PC-3 (cell line): ENCODE data around the gene PCARE. TPM values are rescaled to one million over a fixed set of nuclear protein-coding genes. Genes with fewer than 3 reads are reported as not detected.

Experiments
- ATAC-seq: fragments of 200-7000 bp; cut with Tn5 transposase; 2 replicates; pipeline ENCODE4 v1.9.1; 2020; ENCODE audit warnings: mild to moderate bottlenecking, moderate library complexity
- BruUV-seq: library from RNA; stranded (reverse); fragments of 400-500 nt; replicated peaks from 2 replicates; lab custom pipeline; 2021; lab: Mats Ljungman, UMichigan
- CTCF ChIA-PET: fragments of 300-600 bp; sonication (Branson Sonifier 250); formaldehyde crosslinking; loops from one replicate; lab custom pipeline; 2022; ENCODE audit warnings: antibody characterized with exemption; lab: Charles Lee
- POLR2A ChIA-PET: fragments of 300-600 bp; sonication (Branson Sonifier 250); formaldehyde crosslinking; loops from one replicate; lab custom pipeline; 2022; ENCODE audit warnings: antibody characterized with exemption; ENCODE audit not compliant: unreplicated experiment; lab: Charles Lee
- DNase-seq: peaks from one replicate; pipeline ENCODE4 v3.0.0-alpha.2; 2015
- H2AFZ ChIP-seq: fragments of 300-600 bp; sonication (generic); 2 replicates; pipeline ENCODE4 v1.6.0; 2016; ENCODE audit warnings: antibody characterized with exemption, low read length
- H3F3A ChIP-seq: fragments of 300-600 bp; sonication (generic); one replicate; pipeline ENCODE4 v1.6.0; 2017; ENCODE audit warnings: antibody characterized with exemption, low read length, control low read depth, mild to moderate bottlenecking; ENCODE audit not compliant: unreplicated experiment
- H3K27ac ChIP-seq: fragments of 300-600 bp; sonication (generic); 2 replicates; pipeline ENCODE4 v1.5.1; 2016; ENCODE audit warnings: mild to moderate bottlenecking, low read length
- H3K27me3 ChIP-seq: fragments of 300-600 bp; sonication (generic); 2 replicates; pipeline ENCODE4 v1.6.1; 2016; ENCODE audit warnings: low read length, mixed read lengths
- H3K36me3 ChIP-seq: fragments of 300-600 bp; sonication (generic); 2 replicates; pipeline ENCODE4 v1.6.1; 2016; ENCODE audit warnings: low read depth, mixed run types, low read length, mixed read lengths
- H3K4me1 ChIP-seq: fragments of 300-600 bp; sonication (generic); 2 replicates; pipeline ENCODE4 v1.5.1; 2016; ENCODE audit warnings: low read length; ENCODE audit not compliant: insufficient read depth
- H3K4me2 ChIP-seq: fragments of 300-600 bp; sonication (generic); 2 replicates; pipeline ENCODE4 v1.6.0; 2016; ENCODE audit warnings: low read length
- H3K4me3 ChIP-seq: fragments of 300-600 bp; sonication (generic); 2 replicates; pipeline ENCODE4 v1.5.1; 2016; ENCODE audit warnings: mild to moderate bottlenecking, low read length, mixed read lengths
- H3K79me2 ChIP-seq: fragments of 300-600 bp; sonication (generic); 2 replicates; pipeline ENCODE4 v1.6.1; 2017; ENCODE audit warnings: low read length, mixed read lengths
- H3K9ac ChIP-seq: fragments of 300-600 bp; sonication (generic); 2 replicates; pipeline ENCODE4 v1.6.0; 2016; ENCODE audit warnings: mild to moderate bottlenecking, low read length
- H3K9me2 ChIP-seq: fragments of 300-600 bp; sonication (generic); replicated peaks from 2 replicates; pipeline ENCODE4 v1.6.1; 2016; ENCODE audit warnings: mixed run types, low read length, mixed read lengths
- H3K9me3 ChIP-seq: fragments of 300-600 bp; sonication (generic); 2 replicates; pipeline ENCODE4 v1.6.1; 2016; ENCODE audit warnings: low read length, mixed read lengths
- H4K20me1 ChIP-seq: fragments of 300-600 bp; sonication (generic); 2 replicates; pipeline ENCODE4 v1.6.1; 2016; ENCODE audit warnings: low read length, mixed read lengths
- CTCF ChIP-seq: fragments of 300-600 bp; sonication (generic); conservative IDR thresholded peaks from 2 replicates; pipeline ENCODE4 v1.5.1; 2017; ENCODE audit warnings: antibody characterized with exemption, low read depth, mild to moderate bottlenecking, low read length
- EZH2 ChIP-seq: fragments of 300-600 bp; sonication (generic); IDR thresholded peaks from one replicate; pipeline ENCODE4 v1.6.1; 2017; ENCODE audit warnings: antibody characterized with exemption, mild to moderate bottlenecking, low read length; ENCODE audit not compliant: unreplicated experiment
- EZH2phosphoT487 ChIP-seq: fragments of 300-600 bp; sonication (generic); IDR thresholded peaks from 2 replicates; pipeline ENCODE4 v1.6.1; 2018; ENCODE audit warnings: mild to moderate bottlenecking, antibody characterized with exemption, low read length, borderline replicate concordance
- intact Hi-C: fragments of 100-400 bp; cut with micrococcal nuclease; formaldehyde crosslinking; loops from 2 replicates; pipeline ENCODE4 v1.9.0; 2023
- total RNA-seq: library from RNA; depleted of rRNA; stranded (reverse); fragments of >200 nt; gene quantifications from 2 replicates; pipeline ENCODE4 v1.2.3, GENCODE V29; 2014

The PCARE gene
- total RNA-seq, 1 experiment from 2014 or later = not detected

GRCh38 chr2:29042561-29043075 is 31.7 kb downstream of the PCARE start:
- BruUV-seq = no TSS peak
- POLR2A ChIA-PET = no interaction called here

DNA sequence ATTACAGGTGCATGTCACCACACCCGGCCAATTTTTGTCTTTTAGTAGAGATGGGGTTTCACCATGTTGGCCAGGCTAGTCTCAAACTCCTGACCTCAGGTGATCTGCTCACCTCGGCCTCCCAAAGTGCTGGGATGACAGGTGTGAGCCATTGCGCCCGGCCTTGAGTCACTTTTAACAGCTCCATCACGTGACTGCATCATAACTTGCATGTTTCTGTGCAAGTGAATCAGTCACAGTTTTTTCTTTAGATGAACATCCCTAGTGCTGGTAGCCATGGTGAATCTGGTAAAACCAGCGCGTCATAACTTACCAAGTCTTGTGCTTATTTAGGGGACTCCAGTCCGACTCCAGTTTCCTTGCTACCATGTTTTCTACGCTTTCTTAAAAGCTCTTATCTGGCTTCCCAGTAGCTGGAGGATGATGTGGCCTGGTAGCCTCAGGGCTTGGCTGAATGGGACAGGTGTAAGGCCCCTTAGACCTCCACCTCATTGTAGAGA is 33.1 kb downstream of the PCARE start:
- BruUV-seq = no TSS peak
- no peak overlapping the region for H2AFZ ChIP-seq
- ATAC-seq (no peak), DNase-seq (no peak)
- H3F3A ChIP-seq = no peaks in the 10 kb centered on the region
- no peak overlapping the region for H3K27ac ChIP-seq
- no peaks in the 10 kb centered on the region for H3K27me3 ChIP-seq
- no peaks in the 10 kb centered on the region for H3K9me3 ChIP-seq
- intact Hi-C loops = no loop called here
- H3K36me3 ChIP-seq = no peaks in the 10 kb centered on the region
- no peak overlapping the region for H3K4me3 ChIP-seq
- ChIA-PET CTCF (no interaction called here), POLR2A (no interaction called here)
- no peaks in the 10 kb centered on the region for H3K4me1 ChIP-seq
- H3K4me2 ChIP-seq = no peak overlapping the region
- no peaks in the 10 kb centered on the region for H3K79me2 ChIP-seq
- TF ChIP-seq EZH2phosphoT487 (no peak), EZH2 (no peak), CTCF (no peak)
- H4K20me1 ChIP-seq = no peaks in the 10 kb centered on the region
- H3K9me2 ChIP-seq = no peaks in the 10 kb centered on the region
- H3K9ac ChIP-seq = no peak overlapping the region

More at GRCh38 chr2:29042561-29043075, 31.7 kb downstream of the PCARE start:
- no peaks in the 10 kb centered on the region for H3K9me2 ChIP-seq
- no peak for DNase-seq
- no peak overlapping the region for H2AFZ ChIP-seq
- intact Hi-C loops = no loop called here
- no peaks in the 10 kb centered on the region for H4K20me1 ChIP-seq
- no peak overlapping the region for H3K4me3 ChIP-seq
- no peaks in the 10 kb centered on the region for H3F3A ChIP-seq
- H3K4me2 ChIP-seq = no peak overlapping the region
- H3K79me2 ChIP-seq = no peaks in the 10 kb centered on the region
- no peak for ATAC-seq
- no peak overlapping the region for H3K9ac ChIP-seq
- no peak overlapping the region for H3K27ac ChIP-seq
- no peaks in the 10 kb centered on the region for H3K4me1 ChIP-seq
- CTCF ChIA-PET = interaction anchor here (0.6 kb wide), 1 partner anchor 24 kb away, joined by 5 read pairs; no protein-coding TSS in a partner anchor
- no peak for TF ChIP-seq EZH2phosphoT487
- no peak for TF ChIP-seq EZH2
- no peak for TF ChIP-seq CTCF
- H3K36me3 ChIP-seq = no peaks in the 10 kb centered on the region
- no peaks in the 10 kb centered on the region for H3K9me3 ChIP-seq
- no peaks in the 10 kb centered on the region for H3K27me3 ChIP-seq

DNA sequence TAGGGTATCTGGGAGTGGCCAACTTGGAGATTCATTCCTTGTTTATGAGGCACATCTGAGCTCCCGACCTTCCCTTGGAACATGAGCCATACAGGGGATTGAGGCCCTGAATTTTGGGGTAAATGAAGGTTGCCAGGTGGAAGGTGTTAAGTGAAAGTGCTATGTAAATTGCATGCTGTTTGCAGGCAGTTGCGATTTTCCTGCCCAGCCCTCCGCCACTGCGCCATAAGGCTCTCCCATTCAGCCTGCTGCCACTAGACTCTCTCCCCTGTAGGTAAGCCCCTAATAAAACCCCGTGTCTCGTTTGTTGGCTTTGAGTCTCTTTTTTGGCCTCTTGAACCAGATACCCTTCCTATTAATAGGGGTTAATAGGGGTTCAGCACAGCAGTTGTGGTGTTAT is 33.8 kb downstream of the PCARE start:
- Histone ChIP-seq H3K79me2 (no peaks in the 10 kb centered on the region), H3K9ac (no peak overlapping the region), H3K36me3 (no peaks in the 10 kb centered on the region), H3K4me1 (no peaks in the 10 kb centered on the region), H3K4me3 (no peak overlapping the region), H3K9me3 (no peaks in the 10 kb centered on the region), H2AFZ (no peak overlapping the region), H3K27ac (no peak overlapping the region), H3K9me2 (no peaks in the 10 kb centered on the region), H3K27me3 (no peaks in the 10 kb centered on the region), H3K4me2 (no peak overlapping the region), H4K20me1 (no peaks in the 10 kb centered on the region), H3F3A (no peaks in the 10 kb centered on the region)
- BruUV-seq = no TSS peak
- ATAC-seq = no peak
- intact Hi-C loops = no loop called here
- POLR2A ChIA-PET = no interaction called here
- TF ChIP-seq CTCF = no peak
- no peak for TF ChIP-seq EZH2phosphoT487
- TF ChIP-seq EZH2 = no peak
- DNase-seq = no peak
- CTCF ChIA-PET = no interaction called here
